CD4-positive, alpha-beta T cell (primary cell): ENCODE results near the gene STK32B. TPM values are rescaled to one million over a fixed set of nuclear protein-coding genes. Genes with fewer than 3 reads are reported as not detected.

Experiments used
- ATAC-seq: fragments of 200-7000 bp; cut with Tn5 transposase; one replicate; pipeline ENCODE4 v1.10.0; 2022; ENCODE audit warnings: mild to moderate bottlenecking; ENCODE audit not compliant: poor library complexity
- CTCF ChIA-PET: fragments of 350-600 bp; sonication (Branson Sonifier 250); formaldehyde crosslinking; loops from one replicate; lab custom pipeline; 2021; ENCODE audit warnings: antibody characterized with exemption, inconsistent platforms; lab: Charles Lee
- POLR2A ChIA-PET: fragments of 350-600 bp; sonication (Branson Sonifier 250); formaldehyde crosslinking; loops from one replicate; lab custom pipeline; 2021; ENCODE audit warnings: antibody characterized with exemption, inconsistent platforms; lab: Charles Lee
- DNase-seq, 14 experiments: peaks; one replicate each; pipeline ENCODE4 v3.0.0-alpha.2; 2013 to 2020; ENCODE audit warnings: mixed read lengths in 2 of 14
- H3K27ac ChIP-seq, 2 donors: one replicate each; pipeline versions ENCODE4 v1.5.1 to v1.7.0; 2013; ENCODE audit warnings: low read length in 2 of 2, low read depth in 1 of 2, mild to moderate bottlenecking in 1 of 2
- H3K27me3 ChIP-seq, 2 experiments: 1 replicate in 1 of 2; 2 replicates in 1 of 2; pipeline versions ENCODE4 v1.6.1 to v1.7.0; 2013; ENCODE audit warnings: low read length in 2 of 2, control low read depth in 1 of 2, mild to moderate bottlenecking in 1 of 2, moderate library complexity in 1 of 2; ENCODE audit not compliant: insufficient read depth in 2 of 2, control insufficient read depth in 1 of 2
- H3K36me3 ChIP-seq: one replicate; pipeline ENCODE4 v1.6.1; 2013; ENCODE audit warnings: low read length, control low read depth; ENCODE audit not compliant: insufficient read depth
- H3K4me1 ChIP-seq: one replicate; pipeline ENCODE4 v1.6.1; 2013; ENCODE audit warnings: low read length, control low read depth; ENCODE audit not compliant: insufficient read depth
- H3K4me3 ChIP-seq: one replicate; pipeline ENCODE4 v1.5.1; 2013; ENCODE audit warnings: mild to moderate bottlenecking, low read length, moderate library complexity
- H3K9me3 ChIP-seq, 2 experiments: 1 replicate in 1 of 2; 2 replicates in 1 of 2; pipeline versions ENCODE4 v1.6.1 to v1.7.0; 2013; ENCODE audit warnings: low read length in 2 of 2, mild to moderate bottlenecking in 2 of 2, control low read depth in 1 of 2, moderate library complexity in 1 of 2; ENCODE audit not compliant: control insufficient read depth in 1 of 2, insufficient read depth in 1 of 2
- H3K27ac Mint-ChIP-seq: one replicate; pipeline ENCODE4 v1.8.0; 2020; ENCODE audit warnings: mixed read lengths
- H3K27me3 Mint-ChIP-seq: one replicate; pipeline ENCODE4 v1.8.0; 2021; ENCODE audit warnings: mixed read lengths
- H3K36me3 Mint-ChIP-seq: one replicate; pipeline ENCODE4 v1.8.0; 2021; ENCODE audit warnings: low read depth, mixed read lengths
- H3K4me1 Mint-ChIP-seq: one replicate; pipeline ENCODE4 v1.8.0; 2021; ENCODE audit warnings: low read depth, mixed read lengths
- H3K4me3 Mint-ChIP-seq: one replicate; pipeline ENCODE4 v1.8.0; 2020; ENCODE audit warnings: mild to moderate bottlenecking, mixed read lengths
- H3K9me3 Mint-ChIP-seq: one replicate; pipeline ENCODE4 v1.8.0; 2020; ENCODE audit warnings: mixed read lengths
- CTCF ChIP-seq: fragments of 200-600 bp; IDR thresholded peaks from one replicate; pipeline ENCODE4 v1.8.0; 2022; ENCODE audit warnings: antibody characterized with exemption, mild to moderate bottlenecking
- intact Hi-C, 2 experiments: fragments of 100-400 bp; cut with DNase I in 1 of 2; cut with micrococcal nuclease in 1 of 2; formaldehyde crosslinking; loops; one replicate each; pipeline versions ENCODE4 v1.15.1 to v1.9.0; 2023 to 2025; cut with DNase I, micrococcal nuclease
- total RNA-seq, 174 experiments: library from RNA in 2 of 174; stranded (reverse) in 2 of 174; gene quantifications; one replicate each; pipeline ENCODE4 v1.2.3 and lab custom pipeline; 2021 to 2026

Gene STK32B
- total RNA-seq, 2 experiments from 2014 or later: not detected

DNA sequence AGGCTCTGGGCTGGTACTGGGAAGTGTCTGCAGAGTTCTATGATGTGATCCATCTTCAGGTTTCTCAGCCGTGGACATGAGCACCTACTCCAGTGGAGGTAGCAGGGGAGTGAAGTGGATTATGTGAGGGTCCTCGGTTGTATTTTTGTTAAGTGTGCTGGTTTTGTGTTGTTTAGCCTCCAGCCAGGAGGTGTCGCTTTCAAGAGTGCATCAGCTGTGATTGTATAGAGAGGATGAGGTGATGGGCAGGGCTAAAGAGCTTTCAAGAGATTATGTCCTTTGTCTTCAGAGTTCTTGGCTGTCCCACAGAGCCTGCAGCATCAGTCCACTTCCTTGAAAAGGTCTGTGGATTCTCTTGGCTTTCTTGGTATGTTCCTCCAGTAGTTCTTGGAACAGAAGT is 256.6 kb downstream of the STK32B start:
- CTCF ChIA-PET: no interaction called here
- no peaks in the 10 kb centered on the region for H3K27me3 Mint-ChIP-seq
- Histone ChIP-seq H3K4me1 (no peaks in the 10 kb centered on the region), H3K36me3 (no peaks in the 10 kb centered on the region), H3K9me3 (peaks cover 0 to 3% of the 10 kb centered on the region in 2 experiments), H3K27me3 (no peaks in the 10 kb centered on the region), H3K27ac (no peak overlapping the region), H3K4me3 (no peak overlapping the region)
- H3K9me3 Mint-ChIP-seq: peaks cover 5% of the 10 kb centered on the region
- no peak for TF ChIP-seq CTCF
- ATAC-seq (no peak), DNase-seq (no peak)
- H3K36me3 Mint-ChIP-seq: no peaks in the 10 kb centered on the region
- no peak overlapping the region for H3K4me3 Mint-ChIP-seq
- intact Hi-C loops: no loop called here
- POLR2A ChIA-PET: no interaction called here
- H3K4me1 Mint-ChIP-seq: no peaks in the 10 kb centered on the region
- H3K27ac Mint-ChIP-seq: no peak overlapping the region

- intact Hi-C loops: no loop called here
- Histone ChIP-seq H3K4me1 (no peaks in the 10 kb centered on the region), H3K27me3 (no peaks in the 10 kb centered on the region), H3K27ac (no peak overlapping the region), H3K4me3 (no peak overlapping the region), H3K9me3 (peaks cover 0 to 4% of the 10 kb centered on the region in 2 experiments), H3K36me3 (no peaks in the 10 kb centered on the region)
- Mint-ChIP-seq H3K27ac (no peak overlapping the region), H3K4me1 (no peaks in the 10 kb centered on the region), H3K4me3 (no peak overlapping the region), H3K9me3 (peaks cover 5% of the 10 kb centered on the region), H3K27me3 (no peaks in the 10 kb centered on the region), H3K36me3 (no peaks in the 10 kb centered on the region)
- ChIA-PET CTCF (no interaction called here), POLR2A (no interaction called here)
- no peak for DNase-seq
- no peak for ATAC-seq
- no peak for TF ChIP-seq CTCF
Measured at GRCh38 chr4:5322321-5322720, 271.0 kb downstream of the STK32B start.

GRCh38 chr4:5330339-5330989 is 279.2 kb downstream of the STK32B start:
- no peak for ATAC-seq
- H3K9me3 Mint-ChIP-seq: peaks cover 4% of the 10 kb centered on the region
- no peaks in the 10 kb centered on the region for H3K4me1 Mint-ChIP-seq
- H3K27me3 Mint-ChIP-seq: no peaks in the 10 kb centered on the region
- H3K27ac Mint-ChIP-seq: no peak overlapping the region
- Histone ChIP-seq H3K4me3 (no peak overlapping the region), H3K27me3 (no peaks in the 10 kb centered on the region), H3K27ac (no peak overlapping the region), H3K9me3 (peaks cover 4 to 12% of the 10 kb centered on the region in 2 experiments), H3K4me1 (no peaks in the 10 kb centered on the region), H3K36me3 (no peaks in the 10 kb centered on the region)
- no peak for DNase-seq
- H3K4me3 Mint-ChIP-seq: no peak overlapping the region
- intact Hi-C loops: no loop called here
- no peak for TF ChIP-seq CTCF
- H3K36me3 Mint-ChIP-seq: no peaks in the 10 kb centered on the region
- ChIA-PET POLR2A (no interaction called here), CTCF (no interaction called here)
